ENCODE measurements around the gene ME3. TPM values are rescaled to one million over a fixed set of nuclear protein-coding genes. Genes with fewer than 3 reads are reported as not detected.
"Not testable (repeated sequence)": the region's sequence is repeated elsewhere in the genome, so short reads cannot be mapped to it uniquely, and the experiment has no call there.

Gene ME3
- total RNA-seq, 3 donors from 2014 or later (not counting 1 experiment from before 2014, with no cell fraction given), result 5.2 to 7.5 (median 6.9) TPM

DNA sequence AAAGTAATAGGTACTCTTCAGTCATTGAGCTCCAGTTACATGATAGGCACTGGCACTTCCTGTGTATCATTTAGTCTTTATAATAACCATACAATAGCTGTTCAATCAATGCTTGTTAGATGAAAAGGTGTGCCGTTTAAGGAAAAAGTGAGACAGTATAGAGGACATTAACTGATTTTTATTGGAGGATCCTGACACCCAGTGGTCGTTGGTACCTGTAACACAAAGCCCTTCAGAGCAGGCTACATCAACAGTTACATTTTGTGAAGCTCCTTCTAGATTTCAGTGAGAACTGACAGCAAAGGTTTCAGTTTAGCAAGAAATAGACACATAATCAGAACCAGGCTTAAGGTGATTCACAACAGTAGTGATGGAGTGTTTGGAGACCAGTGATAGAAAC lies 253.5 kb downstream of the ME3 start:
- H3K27me3 ChIP-seq (ENCODE audit: control insufficient read depth, insufficient read depth, low read length), result no peaks in the 10 kb centered on the region
- no peaks in the 10 kb centered on the region for H3K4me1 ChIP-seq (ENCODE audit: control insufficient read depth, insufficient read depth, low read length)
- 47% methylated on average over 2 of the region's 2 CpGs for WGBS (ENCODE audit: insufficient coverage)
- intact Hi-C loops (cut with micrococcal nuclease), result no loop called here
- H3K9me3 Mint-ChIP-seq, result no peaks in the 10 kb centered on the region
- TF ChIP-seq, protein P1, sequence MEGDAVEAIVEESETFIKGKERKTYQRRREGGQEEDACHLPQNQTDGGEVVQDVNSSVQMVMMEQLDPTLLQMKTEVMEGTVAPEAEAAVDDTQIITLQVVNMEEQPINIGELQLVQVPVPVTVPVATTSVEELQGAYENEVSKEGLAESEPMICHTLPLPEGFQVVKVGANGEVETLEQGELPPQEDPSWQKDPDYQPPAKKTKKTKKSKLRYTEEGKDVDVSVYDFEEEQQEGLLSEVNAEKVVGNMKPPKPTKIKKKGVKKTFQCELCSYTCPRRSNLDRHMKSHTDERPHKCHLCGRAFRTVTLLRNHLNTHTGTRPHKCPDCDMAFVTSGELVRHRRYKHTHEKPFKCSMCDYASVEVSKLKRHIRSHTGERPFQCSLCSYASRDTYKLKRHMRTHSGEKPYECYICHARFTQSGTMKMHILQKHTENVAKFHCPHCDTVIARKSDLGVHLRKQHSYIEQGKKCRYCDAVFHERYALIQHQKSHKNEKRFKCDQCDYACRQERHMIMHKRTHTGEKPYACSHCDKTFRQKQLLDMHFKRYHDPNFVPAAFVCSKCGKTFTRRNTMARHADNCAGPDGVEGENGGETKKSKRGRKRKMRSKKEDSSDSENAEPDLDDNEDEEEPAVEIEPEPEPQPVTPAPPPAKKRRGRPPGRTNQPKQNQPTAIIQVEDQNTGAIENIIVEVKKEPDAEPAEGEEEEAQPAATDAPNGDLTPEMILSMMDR (IDR thresholded peaks at IDR 0.05), result no peak
- H3K4me3 Mint-ChIP-seq, result no peak overlapping the region
- no peaks in the 10 kb centered on the region for H3K27me3 Mint-ChIP-seq (ENCODE audit: low read depth in 2 of 2)
- H3K27ac Mint-ChIP-seq, result no peak overlapping the region
- H3K27ac ChIP-seq (ENCODE audit: low read length), result no peak overlapping the region
- ATAC-seq, result no peak
- no peak for DNase-seq
- H3K4me1 Mint-ChIP-seq, result no peaks in the 10 kb centered on the region
- no peaks in the 10 kb centered on the region for H3K36me3 Mint-ChIP-seq
- H3K4me3 ChIP-seq (ENCODE audit: low read length), result no peak overlapping the region
- H3K9me3 ChIP-seq (ENCODE audit: control insufficient read depth, insufficient read depth, low read length), result no peaks in the 10 kb centered on the region
- no peaks in the 10 kb centered on the region for H3K36me3 ChIP-seq (ENCODE audit: control insufficient read depth, insufficient read depth, low read length)

DNA sequence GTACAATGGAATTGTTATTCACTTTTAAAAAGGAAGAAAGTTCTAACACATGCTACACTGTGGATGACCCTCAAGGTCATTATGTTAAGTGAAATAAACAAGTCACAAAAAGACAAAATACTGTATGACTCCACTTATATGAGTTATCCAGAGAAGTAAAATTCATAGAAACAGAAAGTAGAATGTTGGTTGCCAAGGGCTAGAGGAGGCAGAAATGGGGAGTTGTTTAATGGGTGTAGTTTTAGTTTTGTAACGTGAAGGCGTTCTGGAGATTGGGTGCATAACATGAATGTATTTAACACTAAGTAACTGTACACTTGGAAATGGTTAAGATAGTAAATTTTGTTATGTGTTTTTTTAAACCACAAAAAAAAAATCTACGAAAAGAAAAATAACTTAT lies 253.9 kb downstream of the ME3 start:
- no peak overlapping the region for H3K27ac ChIP-seq (ENCODE audit: low read length)
- H3K36me3 ChIP-seq (ENCODE audit: control insufficient read depth, insufficient read depth, low read length), result no peaks in the 10 kb centered on the region
- WGBS (ENCODE audit: insufficient coverage), result 84% methylated on average over 2 of the region's 3 CpGs
- no peaks in the 10 kb centered on the region for H3K27me3 Mint-ChIP-seq (ENCODE audit: low read depth in 2 of 2)
- no peak for ATAC-seq
- H3K27me3 ChIP-seq (ENCODE audit: control insufficient read depth, insufficient read depth, low read length), result no peaks in the 10 kb centered on the region
- no peaks in the 10 kb centered on the region for H3K4me1 ChIP-seq (ENCODE audit: control insufficient read depth, insufficient read depth, low read length)
- no peak overlapping the region for H3K27ac Mint-ChIP-seq
- H3K9me3 ChIP-seq (ENCODE audit: control insufficient read depth, insufficient read depth, low read length), result no peaks in the 10 kb centered on the region
- no peak overlapping the region for H3K4me3 ChIP-seq (ENCODE audit: low read length)
- DNase-seq, result no peak
- TF ChIP-seq, protein P1 (IDR thresholded peaks at IDR 0.05), result no peak
- no peak overlapping the region for H3K4me3 Mint-ChIP-seq
- intact Hi-C loops (cut with micrococcal nuclease), result no loop called here
- no peaks in the 10 kb centered on the region for H3K9me3 Mint-ChIP-seq
- H3K4me1 Mint-ChIP-seq, result no peaks in the 10 kb centered on the region
- no peaks in the 10 kb centered on the region for H3K36me3 Mint-ChIP-seq

DNA sequence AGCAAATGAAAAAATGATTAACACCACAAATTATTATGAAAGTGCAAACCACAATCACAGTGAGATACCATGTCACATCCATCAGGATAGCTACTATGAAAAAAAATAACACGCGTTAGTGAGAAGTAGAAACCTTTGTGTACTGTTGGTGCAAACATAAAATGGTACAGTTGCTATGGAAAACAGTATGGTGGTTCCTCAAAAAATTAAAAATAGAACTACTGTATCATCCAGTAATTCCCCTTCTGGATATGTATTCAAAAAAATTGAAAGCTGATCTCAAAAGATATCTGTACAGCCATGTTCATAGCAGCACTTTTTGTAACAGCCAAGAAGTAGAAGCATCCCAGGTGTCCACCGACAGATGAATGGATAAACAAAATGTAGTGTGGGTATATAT lies 254.3 kb downstream of the ME3 start:
- no peaks in the 10 kb centered on the region for H3K36me3 Mint-ChIP-seq
- 88% methylated on average over 1 of the region's 3 CpGs for WGBS (ENCODE audit: insufficient coverage)
- TF ChIP-seq, protein P1 (IDR thresholded peaks at IDR 0.05), result no peak
- H3K27ac ChIP-seq (ENCODE audit: low read length), result no peak overlapping the region
- no peak overlapping the region for H3K4me3 ChIP-seq (ENCODE audit: low read length)
- H3K27me3 Mint-ChIP-seq (ENCODE audit: low read depth in 2 of 2), result no peaks in the 10 kb centered on the region
- no peaks in the 10 kb centered on the region for H3K9me3 ChIP-seq (ENCODE audit: control insufficient read depth, insufficient read depth, low read length)
- ATAC-seq (no peak), DNase-seq (no peak)
- H3K4me1 ChIP-seq (ENCODE audit: control insufficient read depth, insufficient read depth, low read length), result no peaks in the 10 kb centered on the region
- no peaks in the 10 kb centered on the region for H3K27me3 ChIP-seq (ENCODE audit: control insufficient read depth, insufficient read depth, low read length)
- no peak overlapping the region for H3K27ac Mint-ChIP-seq
- no peaks in the 10 kb centered on the region for H3K4me1 Mint-ChIP-seq
- no peaks in the 10 kb centered on the region for H3K9me3 Mint-ChIP-seq
- no peak overlapping the region for H3K4me3 Mint-ChIP-seq
- no peaks in the 10 kb centered on the region for H3K36me3 ChIP-seq (ENCODE audit: control insufficient read depth, insufficient read depth, low read length)
- intact Hi-C loops (cut with micrococcal nuclease), result no loop called here

DNA sequence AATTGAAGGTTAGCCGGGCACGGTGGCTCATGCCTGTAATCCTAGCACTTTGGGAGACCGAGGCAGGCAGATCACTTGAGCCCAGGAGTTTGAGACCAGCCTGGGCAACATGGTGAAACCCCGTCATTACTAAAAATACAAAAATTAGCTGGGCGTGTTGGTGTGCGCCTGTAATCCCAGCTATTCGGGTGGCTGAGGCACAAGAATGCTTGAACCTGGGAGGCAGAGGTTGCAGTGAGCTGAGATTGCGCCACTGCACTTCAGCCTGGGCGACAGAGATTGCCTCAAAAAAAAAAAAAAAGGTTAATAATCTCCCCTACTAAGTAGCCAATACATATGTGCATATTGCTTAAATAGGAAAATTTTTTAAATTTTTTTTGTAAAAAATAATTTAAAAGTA lies 255.5 kb downstream of the ME3 start:
- H3K4me3 Mint-ChIP-seq; H3K27ac Mint-ChIP-seq; DNase-seq; H3K9me3 ChIP-seq (ENCODE audit: control insufficient read depth, insufficient read depth, low read length); H3K36me3 Mint-ChIP-seq; ATAC-seq; intact Hi-C loops (cut with micrococcal nuclease); H3K4me1 ChIP-seq (ENCODE audit: control insufficient read depth, insufficient read depth, low read length); H3K9me3 Mint-ChIP-seq; H3K27ac ChIP-seq (ENCODE audit: low read length); H3K4me1 Mint-ChIP-seq; H3K4me3 ChIP-seq (ENCODE audit: low read length); H3K27me3 Mint-ChIP-seq (ENCODE audit: low read depth in 2 of 2); H3K27me3 ChIP-seq (ENCODE audit: control insufficient read depth, insufficient read depth, low read length); H3K36me3 ChIP-seq (ENCODE audit: control insufficient read depth, insufficient read depth, low read length): not testable (repeated sequence)
- 95% methylated on average over 8 of the region's 9 CpGs for WGBS (ENCODE audit: insufficient coverage)
